K562 (cell line): ENCODE results near the gene PIGB. TPM values are rescaled to one million over a fixed set of nuclear protein-coding genes. Genes with fewer than 3 reads are reported as not detected.

Experiments
- ELF4 ChIP-seq: fragments of 450-650 bp; formaldehyde crosslinking; IDR thresholded peaks from 2 replicates; pipeline ENCODE4 v1.4.0; 2022; ENCODE audit warnings: missing genetic modification characterization
- FOXP4 ChIP-seq: sonication (generic); formaldehyde crosslinking; IDR thresholded peaks from 2 replicates; pipeline ENCODE4 v1.8.0; 2022; ENCODE audit warnings: mild to moderate bottlenecking, missing genetic modification reagents, borderline replicate concordance
- LCOR ChIP-seq: sonication (generic); formaldehyde crosslinking; IDR thresholded peaks from 2 replicates; pipeline ENCODE4 v1.8.0; 2022; ENCODE audit warnings: mild to moderate bottlenecking, missing genetic modification reagents
- MEF2A ChIP-seq: IDR thresholded peaks from 2 replicates; pipeline ENCODE4 v1.6.1; 2011; ENCODE audit warnings: low read depth, mild to moderate bottlenecking, low read length, moderate library complexity; ENCODE audit not compliant: control insufficient read depth
- PBX2 ChIP-seq, 2 experiments: IDR thresholded peaks in 1 of 2; conservative IDR thresholded peaks in 1 of 2; 2 replicates each; pipeline ENCODE4 v1.6.1; 2016; ENCODE audit warnings: low read depth in 2 of 2, mild to moderate bottlenecking in 1 of 2, missing compliant biosample characterization in 1 of 2, missing genetic modification characterization in 1 of 2, moderate library complexity in 1 of 2
- RNF219 ChIP-seq: fragments of 250-450 bp; sonication (Bioruptor Pico); IDR thresholded peaks from 2 replicates; pipeline ENCODE4 v1.5.0; 2022; ENCODE audit warnings: mild to moderate bottlenecking
- polyA plus RNA-seq, 8 experiments: library from polyadenylated mRNA; depleted of rRNA in 4 of 8; stranded (reverse) in 5 of 8; unstranded in 3 of 8; fragments of >200 nt; fragmentation: Nextera tagmentation in 2 of 8; fragmentation: Illumina TruSeq in 1 of 8; extraction: Ambion mirVana in 2 of 8; extraction: Trizol in 1 of 8; gene quantifications; 2 replicates each; pipeline versions ENCODE4 v1.2.1 to v1.2.3, GENCODE V29; 2011 to 2014; ENCODE audit warnings: inconsistent platforms in 1 of 8, missing spikeins in 1 of 8
- total RNA-seq, 7 experiments: library from RNA; depleted of rRNA in 6 of 7; stranded (reverse); fragments of >200 nt in 6 of 7; fragmentation: Illumina TruSeq in 2 of 7; extraction: Trizol in 2 of 7; gene quantifications; 2 replicates each; pipeline versions ENCODE4 v1.2.1 to v1.2.3, GENCODE V29; 2011 to 2021; ENCODE audit warnings: low replicate concordance in 1 of 7
- TF ChIP-seq, protein P1 (sequence below): sonication (generic); formaldehyde crosslinking; IDR thresholded peaks from 2 replicates; pipeline ENCODE4 v1.8.0; 2023; ENCODE audit warnings: missing genetic modification reagents, mild to moderate bottlenecking, borderline replicate concordance
- TF ChIP-seq, protein P2 (sequence below): fragments of 450-650 bp; IDR thresholded peaks from 2 replicates; pipeline ENCODE4 v1.6.1; 2016; ENCODE audit warnings: mild to moderate bottlenecking

PIGB gene
- total and polyA plus RNA-seq, 9 of the 15 experiments (the other 6 are each of a cell fraction or from before 2014, with no cell fraction given) = 9.9 to 32.3 (median 18.2) TPM

DNA sequence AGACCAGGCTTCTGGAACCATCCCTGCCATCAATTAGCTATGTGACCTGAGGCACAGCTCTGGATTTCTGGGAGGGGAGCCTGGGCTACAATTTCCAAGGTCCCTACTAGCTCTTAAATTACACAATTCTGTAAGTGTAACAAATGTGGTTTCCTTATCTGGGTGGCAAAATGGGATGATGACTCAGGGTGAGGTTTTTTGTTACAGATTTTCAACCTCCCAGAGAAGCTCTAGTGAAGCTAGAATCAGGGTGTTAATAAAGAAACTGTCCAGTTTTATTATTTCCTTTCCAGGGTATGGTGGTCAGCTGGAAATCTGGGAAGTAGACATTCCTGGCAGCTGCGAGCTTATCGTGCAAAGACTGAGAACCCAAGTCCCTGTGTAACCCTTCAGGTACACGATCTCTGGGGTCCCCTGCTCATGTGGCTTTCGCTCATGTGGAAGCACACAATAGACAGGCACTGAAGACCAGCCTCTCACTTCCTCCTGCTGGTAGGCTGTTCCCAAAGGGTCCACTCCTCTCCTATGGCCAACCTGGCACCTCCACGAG, 36.7 kb upstream of the PIGB start (continued):
- TF ChIP-seq, protein P1, sequence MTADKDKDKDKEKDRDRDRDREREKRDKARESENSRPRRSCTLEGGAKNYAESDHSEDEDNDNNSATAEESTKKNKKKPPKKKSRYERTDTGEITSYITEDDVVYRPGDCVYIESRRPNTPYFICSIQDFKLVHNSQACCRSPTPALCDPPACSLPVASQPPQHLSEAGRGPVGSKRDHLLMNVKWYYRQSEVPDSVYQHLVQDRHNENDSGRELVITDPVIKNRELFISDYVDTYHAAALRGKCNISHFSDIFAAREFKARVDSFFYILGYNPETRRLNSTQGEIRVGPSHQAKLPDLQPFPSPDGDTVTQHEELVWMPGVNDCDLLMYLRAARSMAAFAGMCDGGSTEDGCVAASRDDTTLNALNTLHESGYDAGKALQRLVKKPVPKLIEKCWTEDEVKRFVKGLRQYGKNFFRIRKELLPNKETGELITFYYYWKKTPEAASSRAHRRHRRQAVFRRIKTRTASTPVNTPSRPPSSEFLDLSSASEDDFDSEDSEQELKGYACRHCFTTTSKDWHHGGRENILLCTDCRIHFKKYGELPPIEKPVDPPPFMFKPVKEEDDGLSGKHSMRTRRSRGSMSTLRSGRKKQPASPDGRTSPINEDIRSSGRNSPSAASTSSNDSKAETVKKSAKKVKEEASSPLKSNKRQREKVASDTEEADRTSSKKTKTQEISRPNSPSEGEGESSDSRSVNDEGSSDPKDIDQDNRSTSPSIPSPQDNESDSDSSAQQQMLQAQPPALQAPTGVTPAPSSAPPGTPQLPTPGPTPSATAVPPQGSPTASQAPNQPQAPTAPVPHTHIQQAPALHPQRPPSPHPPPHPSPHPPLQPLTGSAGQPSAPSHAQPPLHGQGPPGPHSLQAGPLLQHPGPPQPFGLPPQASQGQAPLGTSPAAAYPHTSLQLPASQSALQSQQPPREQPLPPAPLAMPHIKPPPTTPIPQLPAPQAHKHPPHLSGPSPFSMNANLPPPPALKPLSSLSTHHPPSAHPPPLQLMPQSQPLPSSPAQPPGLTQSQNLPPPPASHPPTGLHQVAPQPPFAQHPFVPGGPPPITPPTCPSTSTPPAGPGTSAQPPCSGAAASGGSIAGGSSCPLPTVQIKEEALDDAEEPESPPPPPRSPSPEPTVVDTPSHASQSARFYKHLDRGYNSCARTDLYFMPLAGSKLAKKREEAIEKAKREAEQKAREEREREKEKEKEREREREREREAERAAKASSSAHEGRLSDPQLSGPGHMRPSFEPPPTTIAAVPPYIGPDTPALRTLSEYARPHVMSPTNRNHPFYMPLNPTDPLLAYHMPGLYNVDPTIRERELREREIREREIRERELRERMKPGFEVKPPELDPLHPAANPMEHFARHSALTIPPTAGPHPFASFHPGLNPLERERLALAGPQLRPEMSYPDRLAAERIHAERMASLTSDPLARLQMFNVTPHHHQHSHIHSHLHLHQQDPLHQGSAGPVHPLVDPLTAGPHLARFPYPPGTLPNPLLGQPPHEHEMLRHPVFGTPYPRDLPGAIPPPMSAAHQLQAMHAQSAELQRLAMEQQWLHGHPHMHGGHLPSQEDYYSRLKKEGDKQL (CRISPR knock-in tag) = no peak
- TF ChIP-seq, protein P2, sequence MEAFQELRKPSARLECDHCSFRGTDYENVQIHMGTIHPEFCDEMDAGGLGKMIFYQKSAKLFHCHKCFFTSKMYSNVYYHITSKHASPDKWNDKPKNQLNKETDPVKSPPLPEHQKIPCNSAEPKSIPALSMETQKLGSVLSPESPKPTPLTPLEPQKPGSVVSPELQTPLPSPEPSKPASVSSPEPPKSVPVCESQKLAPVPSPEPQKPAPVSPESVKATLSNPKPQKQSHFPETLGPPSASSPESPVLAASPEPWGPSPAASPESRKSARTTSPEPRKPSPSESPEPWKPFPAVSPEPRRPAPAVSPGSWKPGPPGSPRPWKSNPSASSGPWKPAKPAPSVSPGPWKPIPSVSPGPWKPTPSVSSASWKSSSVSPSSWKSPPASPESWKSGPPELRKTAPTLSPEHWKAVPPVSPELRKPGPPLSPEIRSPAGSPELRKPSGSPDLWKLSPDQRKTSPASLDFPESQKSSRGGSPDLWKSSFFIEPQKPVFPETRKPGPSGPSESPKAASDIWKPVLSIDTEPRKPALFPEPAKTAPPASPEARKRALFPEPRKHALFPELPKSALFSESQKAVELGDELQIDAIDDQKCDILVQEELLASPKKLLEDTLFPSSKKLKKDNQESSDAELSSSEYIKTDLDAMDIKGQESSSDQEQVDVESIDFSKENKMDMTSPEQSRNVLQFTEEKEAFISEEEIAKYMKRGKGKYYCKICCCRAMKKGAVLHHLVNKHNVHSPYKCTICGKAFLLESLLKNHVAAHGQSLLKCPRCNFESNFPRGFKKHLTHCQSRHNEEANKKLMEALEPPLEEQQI = peak; percentile 68; the same call in 1 of the 2 replicates
- no peak for TF ChIP-seq RNF219 (CRISPR knock-in tag)
- no peak for TF ChIP-seq ELF4 (CRISPR knock-in tag)
- peak; percentile 82 for TF ChIP-seq MEF2A
- TF ChIP-seq LCOR (CRISPR knock-in tag) = no peak
- TF ChIP-seq FOXP4 = no peak
- TF ChIP-seq PBX2 (CRISPR knock-in tag; IDR thresholded peaks at IDR 0.05; ENCODE audit: low read depth) = no peak
- 0 out of 2 replicates have a peak, but pooled peaks have one; percentile 8 for TF ChIP-seq PBX2 (tag; conservative IDR thresholded peaks at IDR 0.05; ENCODE audit: low read depth)
